SK-N-MC (cell line): ENCODE data around the gene MARCHF10.

Experiments used
- EZH2 ChIP-seq: fragments of 200-600 bp; sonication (generic); IDR thresholded peaks from one replicate; pipeline ENCODE4 v1.6.1; 2017; ENCODE audit warnings: antibody characterized with exemption
- FOXP2 ChIP-seq: optimal IDR thresholded peaks from 2 replicates; pipeline ENCODE3; 2011; ENCODE audit warnings: mild to moderate bottlenecking, moderate library complexity; ENCODE audit not compliant: insufficient read depth; ENCODE audit errors: extremely low read length, control extremely low read depth
- POLR2AphosphoS5 ChIP-seq: IDR thresholded peaks from 2 replicates; pipeline ENCODE4 v1.6.1; 2012; ENCODE audit warnings: mild to moderate bottlenecking, low read depth, low read length, borderline replicate concordance

DNA sequence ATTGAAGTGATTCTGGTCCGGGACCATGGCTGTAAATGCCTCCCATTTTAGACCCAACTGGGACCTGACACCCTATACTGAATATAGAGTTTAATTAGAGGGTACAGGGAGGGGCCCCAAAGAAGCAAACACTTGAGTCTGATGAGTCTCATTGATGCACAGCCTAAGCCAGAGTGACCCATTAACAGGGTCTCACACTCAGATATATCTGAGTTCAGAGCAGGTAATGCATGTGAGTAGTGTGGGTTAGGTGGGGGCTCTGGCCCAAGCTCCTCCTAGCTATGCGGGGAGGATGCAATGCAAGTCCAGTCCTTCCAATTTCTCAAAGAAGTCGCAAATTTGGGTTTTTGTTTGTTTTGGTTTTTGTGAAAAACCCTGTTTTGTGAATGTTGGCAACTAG lies 17.1 kb upstream of the MARCHF10 start:
- no peak for TF ChIP-seq POLR2AphosphoS5
- no peak for TF ChIP-seq EZH2
- TF ChIP-seq FOXP2, result no peak
